Measurements from ENCODE around the gene OAF. TPM values are rescaled to one million over a fixed set of nuclear protein-coding genes. Genes with fewer than 3 reads are reported as not detected.

Gene OAF
- total and polyA plus RNA-seq, 2 donors (not counting 1 experiment from before 2014, with no cell fraction given): 1.3 to 1.9 TPM

DNA sequence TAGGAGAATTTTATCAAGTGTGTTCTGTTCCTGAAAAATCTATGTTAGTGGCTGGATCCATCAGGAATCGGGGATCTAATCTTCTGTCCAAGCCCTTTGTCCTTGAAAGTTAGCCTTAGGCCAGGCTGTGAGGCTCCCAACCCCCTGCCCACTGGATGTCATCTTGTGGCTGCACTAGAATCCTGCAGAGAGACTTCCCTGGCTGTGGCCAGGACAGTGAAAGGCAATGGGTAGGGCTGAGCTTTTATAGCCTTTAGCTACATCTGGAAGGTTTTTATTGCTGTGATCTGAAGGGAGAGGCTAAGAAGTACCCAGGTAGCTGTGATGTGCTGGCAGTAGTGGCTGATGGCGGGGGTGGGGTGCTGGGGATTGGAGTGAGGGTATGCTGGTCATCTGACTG lies 2.1 kb downstream of the OAF start:
- Histone ChIP-seq H3K79me2 (ENCODE audit: control insufficient read depth, insufficient read depth, low read length) (no peaks in the 10 kb centered on the region), H4K20me1 (ENCODE audit: control insufficient read depth, insufficient read depth, low read length, poor library complexity, severe bottlenecking) (no peaks in the 10 kb centered on the region), H3K27me3 (replicated peaks in 1 of 4; ENCODE audit: control extremely low read depth in 1 of 4, control insufficient read depth in 3 of 4, insufficient read depth in 4 of 4, low read length in 3 of 4) (peaks cover 0 to 6% (median 3%) of the 10 kb centered on the region in 4 experiments), H3K9ac (ENCODE audit: low read length) (no peak overlapping the region), H3K4me3 (ENCODE audit: control extremely low read depth in 1 of 5, extremely low read depth in 1 of 5, insufficient read depth in 1 of 5, low read depth in 2 of 5, low read length in 4 of 5) (no peak overlapping the region), H3K9me3 (ENCODE audit: control extremely low read depth in 1 of 3, control insufficient read depth in 2 of 3, insufficient read depth in 1 of 3, low read length in 2 of 3) (no peaks in the 10 kb centered on the region), H3K4me2 (replicated peaks; ENCODE audit: low read depth, low read length, poor library complexity, severe bottlenecking) (no peak overlapping the region), H2AFZ (ENCODE audit: insufficient read depth, low read depth, low read length, poor library complexity, severe bottlenecking) (no peak overlapping the region), H3K4me1 (ENCODE audit: control insufficient read depth in 2 of 2, insufficient read depth in 2 of 2, low read length in 2 of 2) (peaks cover 7 to 17% of the 10 kb centered on the region in 2 donors), H3K27ac (ENCODE audit: low read length in 2 of 2) (no peak overlapping the region), H3K36me3 (replicated peaks in 1 of 2; ENCODE audit: control extremely low read depth in 1 of 2, control insufficient read depth in 1 of 2, extremely low read depth in 1 of 2, insufficient read depth in 2 of 2, low read length in 1 of 2) (no peaks in the 10 kb centered on the region)
- Mint-ChIP-seq H3K27me3 (peaks cover 42% of the 10 kb centered on the region), H3K9me3 (ENCODE audit: insufficient read depth) (no peaks in the 10 kb centered on the region), H3K27ac (no peak overlapping the region), H3K4me3 (peak overlapping the region; percentile 32), H3K4me1 (peaks cover 12% of the 10 kb centered on the region)
- ATAC-seq (ENCODE audit: low read depth): no peak
- TF ChIP-seq CTCF (IDR thresholded peaks at IDR 0.05): no peak
- no peak for TF ChIP-seq EZH2 (IDR thresholded peaks at IDR 0.05; ENCODE audit: borderline replicate concordance, insufficient read depth, low read depth, low read length, poor library complexity, severe bottlenecking)
- 100% methylated on average over 2 of the region's 2 CpGs for WGBS (ENCODE audit: insufficient coverage)
- no peak for DNase-seq
- CTCF ChIA-PET: no interaction called here
- intact Hi-C loops (cut with micrococcal nuclease): no loop called here
- POLR2A ChIA-PET: no interaction called here

- Mint-ChIP-seq H3K4me1 (peaks cover 11% of the 10 kb centered on the region), H3K9me3 (ENCODE audit: insufficient read depth) (no peaks in the 10 kb centered on the region), H3K27ac (no peak overlapping the region), H3K27me3 (peaks cover 34% of the 10 kb centered on the region), H3K4me3 (no peak overlapping the region)
- no peak for TF ChIP-seq CTCF (IDR thresholded peaks at IDR 0.05)
- no peak for TF ChIP-seq EZH2 (IDR thresholded peaks at IDR 0.05; ENCODE audit: borderline replicate concordance, insufficient read depth, low read depth, low read length, poor library complexity, severe bottlenecking)
- 98% methylated on average over 7 of the region's 7 CpGs for WGBS (ENCODE audit: insufficient coverage)
- Histone ChIP-seq H3K27ac (ENCODE audit: low read length in 2 of 2) (no peak overlapping the region), H3K9me3 (ENCODE audit: control extremely low read depth in 1 of 3, control insufficient read depth in 2 of 3, insufficient read depth in 1 of 3, low read length in 2 of 3) (no peaks in the 10 kb centered on the region), H3K36me3 (replicated peaks in 1 of 2; ENCODE audit: control extremely low read depth in 1 of 2, control insufficient read depth in 1 of 2, extremely low read depth in 1 of 2, insufficient read depth in 2 of 2, low read length in 1 of 2) (no peaks in the 10 kb centered on the region), H2AFZ (ENCODE audit: insufficient read depth, low read depth, low read length, poor library complexity, severe bottlenecking) (no peak overlapping the region), H3K4me3 (ENCODE audit: control extremely low read depth in 1 of 5, extremely low read depth in 1 of 5, insufficient read depth in 1 of 5, low read depth in 2 of 5, low read length in 4 of 5) (no peak overlapping the region), H4K20me1 (ENCODE audit: control insufficient read depth, insufficient read depth, low read length, poor library complexity, severe bottlenecking) (no peaks in the 10 kb centered on the region), H3K27me3 (replicated peaks in 1 of 4; ENCODE audit: control extremely low read depth in 1 of 4, control insufficient read depth in 3 of 4, insufficient read depth in 4 of 4, low read length in 3 of 4) (peaks cover 0 to 6% (median 0%) of the 10 kb centered on the region in 4 experiments), H3K4me2 (replicated peaks; ENCODE audit: low read depth, low read length, poor library complexity, severe bottlenecking) (no peak overlapping the region), H3K4me1 (ENCODE audit: control insufficient read depth in 2 of 2, insufficient read depth in 2 of 2, low read length in 2 of 2) (peaks cover 7 to 17% of the 10 kb centered on the region in 2 donors), H3K79me2 (ENCODE audit: control insufficient read depth, insufficient read depth, low read length) (no peaks in the 10 kb centered on the region), H3K9ac (ENCODE audit: low read length) (no peak overlapping the region)
- intact Hi-C loops (cut with micrococcal nuclease): no loop called here
- ChIA-PET POLR2A (no interaction called here), CTCF (no interaction called here)
- no peak for DNase-seq
- no peak for ATAC-seq (ENCODE audit: low read depth)
Measured at GRCh38 chr11:120214581-120214980, 3.7 kb downstream of the OAF start.
